Fibroblast of lung (primary cell): Measurements from ENCODE around the gene TXLNB.

Experiments used
- CTCF ChIP-seq, 2 donors: IDR thresholded peaks in 1 of 2; conservative IDR thresholded peaks in 1 of 2; 1 replicate in 1 of 2; 2 replicates in 1 of 2; pipeline ENCODE4 v1.5.1; 2011 to 2012; ENCODE audit warnings: low read length in 2 of 2, control low read depth in 1 of 2, inconsistent platforms in 1 of 2, low read depth in 1 of 2, mild to moderate bottlenecking in 1 of 2
- EZH2 ChIP-seq: IDR thresholded peaks from 2 replicates; pipeline ENCODE4 v1.5.1; 2012; ENCODE audit warnings: low read length, control low read depth, mild to moderate bottlenecking; ENCODE audit errors: missing control alignments

GRCh38 chr6:139265512-139266190 is 26.1 kb downstream of the TXLNB start:
- TF ChIP-seq CTCF (conservative IDR thresholded peaks at IDR 0.05 in 1 of 2, IDR thresholded peaks at IDR 0.05 in 1 of 2; ENCODE audit: low read depth in 1 of 2, low read length in 2 of 2) (no peak), EZH2 (no peak)
